HEK293 (cell line): Measurements from ENCODE around the gene MAGI1.

Source experiments
- CTCF ChIA-PET: fragments of 350-600 bp; formaldehyde crosslinking; extraction: SDS; loops from one replicate; lab custom pipeline; 2021; ENCODE audit warnings: antibody characterized with exemption; lab: Yijun Ruan, JAX
- POLR2A ChIA-PET: fragments of 300-600 bp; formaldehyde crosslinking; extraction: SDS; loops from one replicate; lab custom pipeline; 2020; ENCODE audit warnings: antibody characterized with exemption, inconsistent platforms; lab: Yijun Ruan, JAX
- H3K27ac ChIP-seq: fragments of 200-500 bp; sonication (Bioruptor generic); 2 replicates; pipeline ENCODE4 v1.5.1; 2014; ENCODE audit warnings: low read depth, low read length, control low read depth, inconsistent platforms; ENCODE audit errors: extremely low read depth
- H3K36me3 ChIP-seq, 2 experiments: fragments of 200-500 bp in 1 of 2; sonication (Bioruptor generic) in 1 of 2; 1 replicate in 1 of 2; 2 replicates in 1 of 2; pipeline ENCODE4 v1.5.1; 2014 to 2017; ENCODE audit warnings: inconsistent platforms in 2 of 2, low read length in 2 of 2; ENCODE audit not compliant: control insufficient read depth in 2 of 2, insufficient read depth in 1 of 2
- H3K4me1 ChIP-seq: fragments of 200-500 bp; sonication (Bioruptor generic); 2 replicates; pipeline ENCODE4 v1.5.1; 2014; ENCODE audit warnings: mild to moderate bottlenecking, low read length, inconsistent platforms; ENCODE audit not compliant: control insufficient read depth, insufficient read depth
- H3K4me3 ChIP-seq: 2 replicates; pipeline ENCODE4 v1.5.1; 2011; ENCODE audit warnings: low read depth, mild to moderate bottlenecking, control low read depth, low read length, moderate library complexity
- H3K9me3 ChIP-seq: fragments of 200-500 bp; sonication (Bioruptor generic); 2 replicates; pipeline ENCODE4 v1.5.1; 2014; ENCODE audit warnings: low read depth, low read length, inconsistent platforms; ENCODE audit not compliant: control insufficient read depth, insufficient read depth
- GFI1B ChIP-seq: fragments of 450-650 bp; formaldehyde crosslinking; IDR thresholded peaks from 2 replicates; pipeline ENCODE4 v1.5.1; 2016; ENCODE audit warnings: missing biosample characterization, missing genetic modification characterization
- HOXD13 ChIP-seq: sonication (generic); formaldehyde crosslinking; IDR thresholded peaks from 2 replicates; pipeline ENCODE4 v1.8.0; 2022; ENCODE audit warnings: missing genetic modification reagents, borderline replicate concordance
- KLF1 ChIP-seq: fragments of 450-650 bp; formaldehyde crosslinking; IDR thresholded peaks from 2 replicates; pipeline ENCODE4 v1.5.1; 2016; ENCODE audit warnings: missing biosample characterization, missing genetic modification characterization
- KLF16 ChIP-seq: fragments of 450-650 bp; formaldehyde crosslinking; IDR thresholded peaks from 2 replicates; pipeline ENCODE4 v1.5.1; 2017; ENCODE audit warnings: missing biosample characterization, missing genetic modification characterization
- OVOL3 ChIP-seq: fragments of 450-650 bp; formaldehyde crosslinking; IDR thresholded peaks from 2 replicates; pipeline ENCODE4 v1.5.1; 2016; ENCODE audit warnings: missing biosample characterization, missing genetic modification characterization
- PRDM1 ChIP-seq: fragments of 450-650 bp; formaldehyde crosslinking; IDR thresholded peaks from 2 replicates; pipeline ENCODE4; 2016; ENCODE audit warnings: missing biosample characterization, missing genetic modification characterization
- SALL2 ChIP-seq: fragments of 450-650 bp; formaldehyde crosslinking; IDR thresholded peaks from 2 replicates; pipeline ENCODE4 v1.5.0; 2017; ENCODE audit warnings: missing biosample characterization, mild to moderate bottlenecking, missing genetic modification characterization, borderline replicate concordance
- SP2 ChIP-seq: fragments of 450-650 bp; formaldehyde crosslinking; IDR thresholded peaks from 2 replicates; pipeline ENCODE4 v1.5.1; 2016; ENCODE audit warnings: missing biosample characterization, missing genetic modification characterization
- SP7 ChIP-seq: fragments of 450-650 bp; formaldehyde crosslinking; IDR thresholded peaks from 2 replicates; pipeline ENCODE4 v1.5.1; 2016; ENCODE audit warnings: missing biosample characterization, missing genetic modification characterization
- TCF7L2 ChIP-seq: IDR thresholded peaks from 2 replicates; pipeline ENCODE4 v1.6.1; 2011; ENCODE audit warnings: low read depth, mild to moderate bottlenecking, inconsistent platforms, low read length, moderate library complexity, borderline replicate concordance
- ZBTB20 ChIP-seq: fragments of 450-650 bp; formaldehyde crosslinking; IDR thresholded peaks from 2 replicates; pipeline ENCODE4 v1.5.1; 2016; ENCODE audit warnings: missing biosample characterization, missing genetic modification characterization
- ZFP41 ChIP-seq: fragments of 450-650 bp; formaldehyde crosslinking; IDR thresholded peaks from 2 replicates; pipeline ENCODE4 v1.5.1; 2016; ENCODE audit warnings: missing biosample characterization, missing genetic modification characterization, borderline replicate concordance
- ZNF10 ChIP-seq: fragments of 450-650 bp; formaldehyde crosslinking; IDR thresholded peaks from 2 replicates; pipeline ENCODE4 v1.5.1; 2017; ENCODE audit warnings: missing biosample characterization, missing genetic modification characterization
- ZNF18 ChIP-seq: fragments of 450-650 bp; formaldehyde crosslinking; IDR thresholded peaks from 2 replicates; pipeline ENCODE4 v1.5.1; 2016; ENCODE audit warnings: missing biosample characterization, missing genetic modification characterization
- ZNF211 ChIP-seq: fragments of 450-650 bp; formaldehyde crosslinking; IDR thresholded peaks from 2 replicates; pipeline ENCODE4 v1.5.1; 2016; ENCODE audit warnings: low read depth, missing biosample characterization, missing genetic modification characterization
- ZNF214 ChIP-seq: fragments of 450-650 bp; formaldehyde crosslinking; IDR thresholded peaks from 2 replicates; pipeline ENCODE4 v1.5.1; 2017; ENCODE audit warnings: missing biosample characterization, mild to moderate bottlenecking, missing genetic modification characterization, borderline replicate concordance
- ZNF239 ChIP-seq: fragments of 450-650 bp; formaldehyde crosslinking; IDR thresholded peaks from 2 replicates; pipeline ENCODE4 v1.5.1; 2016; ENCODE audit warnings: missing biosample characterization, missing genetic modification characterization
- ZNF37A ChIP-seq: fragments of 450-650 bp; IDR thresholded peaks from 2 replicates; pipeline ENCODE4 v1.5.1; 2018; ENCODE audit warnings: missing biosample characterization, missing genetic modification characterization
- ZNF449 ChIP-seq: fragments of 450-650 bp; formaldehyde crosslinking; IDR thresholded peaks from 2 replicates; pipeline ENCODE4 v1.5.1; 2017; ENCODE audit warnings: missing biosample characterization, mild to moderate bottlenecking, missing genetic modification characterization, moderate library complexity
- ZNF544 ChIP-seq: fragments of 450-650 bp; formaldehyde crosslinking; IDR thresholded peaks from 2 replicates; pipeline ENCODE4 v1.5.0; 2017; ENCODE audit warnings: missing biosample characterization, missing genetic modification characterization
- ZNF549 ChIP-seq: fragments of 450-650 bp; IDR thresholded peaks from 2 replicates; pipeline ENCODE4 v1.5.1; 2018; ENCODE audit warnings: missing biosample characterization, missing genetic modification characterization, mild to moderate bottlenecking, inconsistent platforms, moderate library complexity
- ZNF600 ChIP-seq: fragments of 450-650 bp; formaldehyde crosslinking; IDR thresholded peaks from 2 replicates; pipeline ENCODE4 v1.5.1; 2016; ENCODE audit warnings: missing biosample characterization, missing genetic modification characterization
- ZNF660 ChIP-seq: fragments of 450-650 bp; IDR thresholded peaks from 2 replicates; pipeline ENCODE4 v1.5.1; 2018; ENCODE audit warnings: missing biosample characterization, mild to moderate bottlenecking, missing genetic modification characterization
- ZNF76 ChIP-seq: fragments of 450-650 bp; formaldehyde crosslinking; IDR thresholded peaks from 2 replicates; pipeline ENCODE4; 2016; ENCODE audit warnings: low read depth, missing biosample characterization, missing genetic modification characterization, borderline replicate concordance
- TF ChIP-seq, protein P1 (sequence below): fragments of 450-650 bp; formaldehyde crosslinking; conservative IDR thresholded peaks from 2 replicates; pipeline ENCODE4 v1.5.1; 2016; ENCODE audit warnings: low read depth, missing biosample characterization, missing genetic modification characterization
- TF ChIP-seq, protein P2 (sequence below): fragments of 450-650 bp; formaldehyde crosslinking; optimal IDR thresholded peaks from 2 replicates; pipeline ENCODE3; 2016; ENCODE audit warnings: missing biosample characterization, mild to moderate bottlenecking, missing genetic modification characterization
- TF ChIP-seq, protein P3 (sequence below): fragments of 450-650 bp; formaldehyde crosslinking; IDR thresholded peaks from 2 replicates; pipeline ENCODE4 v1.5.1; 2016; ENCODE audit warnings: missing biosample characterization, missing genetic modification characterization

The MAGI1 gene

GRCh38 chr3:65655061-65655460 lies 383.7 kb downstream of the MAGI1 start (continued):
- TF ChIP-seq, protein P1, sequence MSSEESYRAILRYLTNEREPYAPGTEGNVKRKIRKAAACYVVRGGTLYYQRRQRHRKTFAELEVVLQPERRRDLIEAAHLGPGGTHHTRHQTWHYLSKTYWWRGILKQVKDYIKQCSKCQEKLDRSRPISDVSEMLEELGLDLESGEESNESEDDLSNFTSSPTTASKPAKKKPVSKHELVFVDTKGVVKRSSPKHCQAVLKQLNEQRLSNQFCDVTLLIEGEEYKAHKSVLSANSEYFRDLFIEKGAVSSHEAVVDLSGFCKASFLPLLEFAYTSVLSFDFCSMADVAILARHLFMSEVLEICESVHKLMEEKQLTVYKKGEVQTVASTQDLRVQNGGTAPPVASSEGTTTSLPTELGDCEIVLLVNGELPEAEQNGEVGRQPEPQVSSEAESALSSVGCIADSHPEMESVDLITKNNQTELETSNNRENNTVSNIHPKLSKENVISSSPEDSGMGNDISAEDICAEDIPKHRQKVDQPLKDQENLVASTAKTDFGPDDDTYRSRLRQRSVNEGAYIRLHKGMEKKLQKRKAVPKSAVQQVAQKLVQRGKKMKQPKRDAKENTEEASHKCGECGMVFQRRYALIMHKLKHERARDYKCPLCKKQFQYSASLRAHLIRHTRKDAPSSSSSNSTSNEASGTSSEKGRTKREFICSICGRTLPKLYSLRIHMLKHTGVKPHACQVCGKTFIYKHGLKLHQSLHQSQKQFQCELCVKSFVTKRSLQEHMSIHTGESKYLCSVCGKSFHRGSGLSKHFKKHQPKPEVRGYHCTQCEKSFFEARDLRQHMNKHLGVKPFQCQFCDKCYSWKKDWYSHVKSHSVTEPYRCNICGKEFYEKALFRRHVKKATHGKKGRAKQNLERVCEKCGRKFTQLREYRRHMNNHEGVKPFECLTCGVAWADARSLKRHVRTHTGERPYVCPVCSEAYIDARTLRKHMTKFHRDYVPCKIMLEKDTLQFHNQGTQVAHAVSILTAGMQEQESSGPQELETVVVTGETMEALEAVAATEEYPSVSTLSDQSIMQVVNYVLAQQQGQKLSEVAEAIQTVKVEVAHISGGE: no peak
- no peak for TF ChIP-seq ZNF549 (tag by site-specific recombination)
- TF ChIP-seq PRDM1 (tag by site-specific recombination): no peak
- no peak for TF ChIP-seq ZNF544
- TF ChIP-seq ZBTB20 (tag by site-specific recombination): no peak
- TF ChIP-seq ZNF18: no peak
- no peak for TF ChIP-seq HOXD13 (CRISPR knock-in tag)
- TF ChIP-seq ZNF660 (tag by site-specific recombination): no peak
- TF ChIP-seq, protein P2, sequence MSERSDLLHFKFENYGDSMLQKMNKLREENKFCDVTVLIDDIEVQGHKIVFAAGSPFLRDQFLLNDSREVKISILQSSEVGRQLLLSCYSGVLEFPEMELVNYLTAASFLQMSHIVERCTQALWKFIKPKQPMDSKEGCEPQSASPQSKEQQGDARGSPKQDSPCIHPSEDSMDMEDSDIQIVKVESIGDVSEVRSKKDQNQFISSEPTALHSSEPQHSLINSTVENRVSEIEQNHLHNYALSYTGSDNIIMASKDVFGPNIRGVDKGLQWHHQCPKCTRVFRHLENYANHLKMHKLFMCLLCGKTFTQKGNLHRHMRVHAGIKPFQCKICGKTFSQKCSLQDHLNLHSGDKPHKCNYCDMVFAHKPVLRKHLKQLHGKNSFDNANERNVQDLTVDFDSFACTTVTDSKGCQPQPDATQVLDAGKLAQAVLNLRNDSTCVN (tag by site-specific recombination): no peak
- no peak for TF ChIP-seq ZNF600 (tag by site-specific recombination)
- no peak for TF ChIP-seq ZNF211 (tag by site-specific recombination)
- TF ChIP-seq SP7 (tag by site-specific recombination): no peak
- no peak for TF ChIP-seq SP2 (tag by site-specific recombination)
- no peak for TF ChIP-seq SALL2 (tag by site-specific recombination)
- no peak for TF ChIP-seq ZFP41 (tag by site-specific recombination)
- TF ChIP-seq, all 188 proteins: peak for 0

DNA sequence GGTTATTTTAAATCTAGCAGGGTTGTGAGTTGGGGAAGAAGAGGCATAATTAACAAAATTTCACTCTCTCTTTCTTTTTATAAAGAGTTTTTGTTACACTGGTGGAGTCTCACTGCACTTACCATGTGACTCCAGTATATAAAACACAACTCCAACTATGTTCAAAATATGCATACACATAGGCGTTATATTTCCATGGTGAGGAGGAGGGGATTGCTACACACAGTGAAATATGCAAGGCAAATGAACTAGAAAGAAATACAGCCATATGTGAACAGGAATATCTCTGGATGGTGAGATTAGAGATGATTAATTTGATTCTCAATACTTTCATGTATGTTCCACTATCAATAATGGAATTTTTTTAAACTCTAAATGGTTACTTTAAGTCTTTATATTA lies 385.0 kb downstream of the MAGI1 start:
- H3K27ac ChIP-seq: no peak overlapping the region
- H3K36me3 ChIP-seq: no peaks in the 10 kb centered on the region
- TF ChIP-seq ZNF214 (tag by site-specific recombination) (no peak), ZNF10 (tag by site-specific recombination) (no peak), KLF16 (no peak)
- TF ChIP-seq, all 188 proteins: peak for 0
- CTCF ChIA-PET: no interaction called here
- POLR2A ChIA-PET: no interaction called here
- H3K4me1 ChIP-seq: no peaks in the 10 kb centered on the region; the same call in 1 of the 2 replicates
- no peaks in the 10 kb centered on the region for H3K9me3 ChIP-seq
- no peak overlapping the region for H3K4me3 ChIP-seq

DNA sequence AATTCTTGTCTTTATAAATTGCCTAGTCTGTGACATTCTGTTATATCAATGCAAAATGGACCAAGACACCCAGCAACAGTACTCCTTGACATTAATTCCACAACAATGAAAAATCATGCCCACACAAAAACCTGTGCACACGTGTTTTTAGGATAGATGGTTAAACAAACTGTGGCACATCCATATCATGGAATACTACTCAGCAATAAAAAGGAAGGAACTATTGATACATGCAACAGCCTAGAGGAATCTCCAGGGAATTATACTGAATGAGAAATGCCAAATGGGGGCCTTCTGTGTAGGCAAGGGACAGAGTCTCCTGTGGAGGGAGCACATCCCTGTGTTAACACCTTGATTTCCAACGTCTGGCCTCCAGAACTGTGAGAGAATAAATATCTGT lies 388.5 kb downstream of the MAGI1 start:
- no peaks in the 10 kb centered on the region; the same call in 1 of the 2 replicates for H3K4me1 ChIP-seq
- POLR2A ChIA-PET: no interaction called here
- H3K4me3 ChIP-seq: no peak overlapping the region
- TF ChIP-seq ZNF239 (tag by site-specific recombination): no peak
- no peak for TF ChIP-seq ZNF37A (tag by site-specific recombination)
- TF ChIP-seq, protein P3, sequence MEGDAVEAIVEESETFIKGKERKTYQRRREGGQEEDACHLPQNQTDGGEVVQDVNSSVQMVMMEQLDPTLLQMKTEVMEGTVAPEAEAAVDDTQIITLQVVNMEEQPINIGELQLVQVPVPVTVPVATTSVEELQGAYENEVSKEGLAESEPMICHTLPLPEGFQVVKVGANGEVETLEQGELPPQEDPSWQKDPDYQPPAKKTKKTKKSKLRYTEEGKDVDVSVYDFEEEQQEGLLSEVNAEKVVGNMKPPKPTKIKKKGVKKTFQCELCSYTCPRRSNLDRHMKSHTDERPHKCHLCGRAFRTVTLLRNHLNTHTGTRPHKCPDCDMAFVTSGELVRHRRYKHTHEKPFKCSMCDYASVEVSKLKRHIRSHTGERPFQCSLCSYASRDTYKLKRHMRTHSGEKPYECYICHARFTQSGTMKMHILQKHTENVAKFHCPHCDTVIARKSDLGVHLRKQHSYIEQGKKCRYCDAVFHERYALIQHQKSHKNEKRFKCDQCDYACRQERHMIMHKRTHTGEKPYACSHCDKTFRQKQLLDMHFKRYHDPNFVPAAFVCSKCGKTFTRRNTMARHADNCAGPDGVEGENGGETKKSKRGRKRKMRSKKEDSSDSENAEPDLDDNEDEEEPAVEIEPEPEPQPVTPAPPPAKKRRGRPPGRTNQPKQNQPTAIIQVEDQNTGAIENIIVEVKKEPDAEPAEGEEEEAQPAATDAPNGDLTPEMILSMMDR: no peak
- TF ChIP-seq OVOL3 (tag by site-specific recombination): no peak
- no peak for TF ChIP-seq KLF1
- TF ChIP-seq ZNF76 (tag by site-specific recombination): no peak
- no peak for TF ChIP-seq GFI1B (tag by site-specific recombination)
- TF ChIP-seq TCF7L2: no peak
- no peak for TF ChIP-seq PRDM1 (tag by site-specific recombination)
- no peak for TF ChIP-seq ZNF449 (tag by site-specific recombination)

More for the DNA sequence above, 388.5 kb downstream of the MAGI1 start:
- Histone ChIP-seq H3K9me3 (no peaks in the 10 kb centered on the region), H3K27ac (no peak overlapping the region), H3K36me3 (no peaks in the 10 kb centered on the region)
- CTCF ChIA-PET: no interaction called here
